ENCODE measurements around the gene TICAM1. TPM values are rescaled to one million over a fixed set of nuclear protein-coding genes. Genes with fewer than 3 reads are reported as not detected.

TICAM1 gene
- total and polyA plus RNA-seq, 2 donors from 2014 or later = 9.9 to 23.0 TPM

- TF ChIP-seq, protein P1, sequence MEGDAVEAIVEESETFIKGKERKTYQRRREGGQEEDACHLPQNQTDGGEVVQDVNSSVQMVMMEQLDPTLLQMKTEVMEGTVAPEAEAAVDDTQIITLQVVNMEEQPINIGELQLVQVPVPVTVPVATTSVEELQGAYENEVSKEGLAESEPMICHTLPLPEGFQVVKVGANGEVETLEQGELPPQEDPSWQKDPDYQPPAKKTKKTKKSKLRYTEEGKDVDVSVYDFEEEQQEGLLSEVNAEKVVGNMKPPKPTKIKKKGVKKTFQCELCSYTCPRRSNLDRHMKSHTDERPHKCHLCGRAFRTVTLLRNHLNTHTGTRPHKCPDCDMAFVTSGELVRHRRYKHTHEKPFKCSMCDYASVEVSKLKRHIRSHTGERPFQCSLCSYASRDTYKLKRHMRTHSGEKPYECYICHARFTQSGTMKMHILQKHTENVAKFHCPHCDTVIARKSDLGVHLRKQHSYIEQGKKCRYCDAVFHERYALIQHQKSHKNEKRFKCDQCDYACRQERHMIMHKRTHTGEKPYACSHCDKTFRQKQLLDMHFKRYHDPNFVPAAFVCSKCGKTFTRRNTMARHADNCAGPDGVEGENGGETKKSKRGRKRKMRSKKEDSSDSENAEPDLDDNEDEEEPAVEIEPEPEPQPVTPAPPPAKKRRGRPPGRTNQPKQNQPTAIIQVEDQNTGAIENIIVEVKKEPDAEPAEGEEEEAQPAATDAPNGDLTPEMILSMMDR (IDR thresholded peaks at IDR 0.05; ENCODE audit: borderline replicate concordance, extremely low read depth, insufficient read depth) = no peak
- Histone ChIP-seq H3K4me3 (ENCODE audit: low read length in 3 of 3) (no peak overlapping the region), H3K9ac (ENCODE audit: low read length in 3 of 3) (no peak overlapping the region), H3K9me3 (ENCODE audit: control insufficient read depth in 2 of 3, insufficient read depth in 1 of 3, low read length in 3 of 3) (no peaks in the 10 kb centered on the region), H3K27ac (ENCODE audit: low read depth in 2 of 2, low read length in 2 of 2) (no peak overlapping the region), H3K27me3 (ENCODE audit: control insufficient read depth, insufficient read depth, low read length) (no peaks in the 10 kb centered on the region), H3K36me3 (ENCODE audit: control insufficient read depth in 2 of 3, insufficient read depth in 3 of 3, low read length in 3 of 3) (no peaks in the 10 kb centered on the region), H3K4me1 (ENCODE audit: control insufficient read depth in 2 of 3, insufficient read depth in 2 of 3, low read depth in 1 of 3, low read length in 3 of 3) (no peaks in the 10 kb centered on the region)
- FAIRE-seq = no peak
- DNase-seq = no peak
- intact Hi-C loops (cut with DNase I) = no loop called here
These were observed 10.2 kb downstream of the TICAM1 start for GRCh38 chr19:4821265-4821664.

DNA sequence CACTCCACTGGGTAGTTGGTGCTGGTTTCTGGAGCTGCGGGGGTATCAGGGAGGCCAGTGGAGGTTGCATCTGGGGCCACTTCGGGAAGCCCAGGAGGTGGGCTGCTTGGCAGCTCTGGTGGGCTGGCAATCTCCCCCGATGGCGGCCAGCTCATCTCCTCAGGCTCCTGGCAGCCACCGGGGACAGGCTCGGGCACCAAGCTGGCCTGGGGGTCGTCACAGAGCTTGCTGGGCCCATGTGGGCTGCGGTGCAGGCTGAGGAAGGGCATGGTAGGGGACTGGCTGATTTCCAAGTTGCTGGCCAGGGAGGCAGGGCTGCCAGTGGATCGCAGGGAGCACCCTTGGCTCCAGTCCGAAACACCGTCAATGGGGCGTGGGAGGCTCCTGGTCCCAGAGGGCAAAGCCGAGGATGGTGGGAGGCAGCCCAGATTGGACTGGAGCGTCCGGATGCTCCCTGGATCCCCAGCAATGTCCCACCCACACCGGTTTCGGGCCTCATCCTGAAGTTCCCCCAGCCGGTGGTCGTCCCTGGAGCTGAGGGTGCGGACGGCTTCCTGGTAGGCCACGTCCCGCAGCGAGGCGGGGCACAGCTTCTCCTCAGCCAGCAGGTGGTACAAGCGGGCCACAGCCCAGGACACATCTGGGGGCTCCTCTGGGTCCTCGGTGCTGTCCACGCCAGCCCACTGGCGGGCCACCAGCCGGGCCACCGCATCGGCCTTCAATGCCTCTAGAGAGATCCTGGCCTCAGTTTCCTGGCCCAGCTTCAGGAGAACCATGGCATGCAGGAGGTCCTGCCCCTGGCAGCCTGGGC lies 13.8 kb downstream of the TICAM1 start:
- no peaks in the 10 kb centered on the region for H3K9me3 ChIP-seq (ENCODE audit: control insufficient read depth in 2 of 3, insufficient read depth in 1 of 3, low read length in 3 of 3)
- peaks cover 0 to 7% (median 0%) of the 10 kb centered on the region in 3 donors for H3K4me1 ChIP-seq (ENCODE audit: control insufficient read depth in 2 of 3, insufficient read depth in 2 of 3, low read depth in 1 of 3, low read length in 3 of 3)
- TF ChIP-seq, protein P1 (IDR thresholded peaks at IDR 0.05; ENCODE audit: borderline replicate concordance, extremely low read depth, insufficient read depth) = no peak
- no peak for DNase-seq
- H3K9ac ChIP-seq (ENCODE audit: low read length in 3 of 3) = no peak overlapping the region
- intact Hi-C loops (cut with DNase I) = no loop called here
- no peaks in the 10 kb centered on the region for H3K27me3 ChIP-seq (ENCODE audit: control insufficient read depth, insufficient read depth, low read length)
- H3K27ac ChIP-seq (ENCODE audit: low read depth in 2 of 2, low read length in 2 of 2) = no peak overlapping the region
- FAIRE-seq = no peak
- H3K36me3 ChIP-seq (ENCODE audit: control insufficient read depth in 2 of 3, insufficient read depth in 3 of 3, low read length in 3 of 3) = no peaks in the 10 kb centered on the region
- no peak overlapping the region for H3K4me3 ChIP-seq (ENCODE audit: low read length in 3 of 3)

DNA sequence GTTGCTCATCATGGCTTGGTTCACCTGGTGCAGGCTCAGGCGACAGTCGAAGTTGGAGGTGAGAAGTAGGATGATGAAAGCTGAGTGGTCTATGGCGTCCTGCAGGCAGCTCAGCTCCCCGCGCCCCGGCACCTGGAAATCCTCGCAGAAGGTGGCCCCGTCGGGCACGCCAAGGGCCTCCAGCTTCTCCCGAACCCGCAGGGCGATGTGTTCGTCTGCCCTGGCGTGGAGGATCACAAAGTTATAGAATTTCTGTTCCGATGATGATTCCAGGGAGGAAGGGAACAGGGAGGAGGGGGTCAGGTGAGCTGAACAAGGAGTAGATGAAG lies 14.6 kb downstream of the TICAM1 start:
- Histone ChIP-seq H3K9me3 (ENCODE audit: control insufficient read depth in 2 of 3, insufficient read depth in 1 of 3, low read length in 3 of 3) (no peaks in the 10 kb centered on the region), H3K4me1 (ENCODE audit: control insufficient read depth in 2 of 3, insufficient read depth in 2 of 3, low read depth in 1 of 3, low read length in 3 of 3) (peaks cover 0 to 7% (median 0%) of the 10 kb centered on the region in 3 donors), H3K4me3 (ENCODE audit: low read length in 3 of 3) (no peak overlapping the region), H3K27me3 (ENCODE audit: control insufficient read depth, insufficient read depth, low read length) (no peaks in the 10 kb centered on the region), H3K9ac (ENCODE audit: low read length in 3 of 3) (no peak overlapping the region), H3K36me3 (ENCODE audit: control insufficient read depth in 2 of 3, insufficient read depth in 3 of 3, low read length in 3 of 3) (no peaks in the 10 kb centered on the region), H3K27ac (ENCODE audit: low read depth in 2 of 2, low read length in 2 of 2) (no peak overlapping the region)
- intact Hi-C loops (cut with DNase I) = no loop called here
- no peak for FAIRE-seq
- TF ChIP-seq, protein P1 (IDR thresholded peaks at IDR 0.05; ENCODE audit: borderline replicate concordance, extremely low read depth, insufficient read depth) = no peak
- DNase-seq = no peak
